Endodermal cell (in vitro differentiated cells): Measurements from ENCODE around the gene DLX1. TPM values are rescaled to one million over a fixed set of nuclear protein-coding genes. Genes with fewer than 3 reads are reported as not detected.
A peak's percentile ranks its signal among the peaks of the same experiment; 100 is the strongest.

ENCODE experiments used
- DNase-seq: peaks from one replicate; pipeline ENCODE4 v3.0.0-alpha.2; 2017
- H3K27ac ChIP-seq: 2 replicates; pipeline ENCODE4 v1.5.1; 2013; ENCODE audit warnings: mild to moderate bottlenecking, low read depth, low read length, moderate library complexity
- H3K27me3 ChIP-seq: 2 replicates; pipeline ENCODE4 v1.6.1; 2013; ENCODE audit warnings: mild to moderate bottlenecking, low read length, moderate library complexity; ENCODE audit not compliant: insufficient read depth, control insufficient read depth, poor library complexity, severe bottlenecking
- H3K36me3 ChIP-seq: 2 replicates; pipeline ENCODE4 v1.7.0; 2013; ENCODE audit warnings: mild to moderate bottlenecking, low read length, moderate library complexity; ENCODE audit not compliant: control insufficient read depth, insufficient read depth
- H3K4me1 ChIP-seq: one replicate; pipeline ENCODE4 v1.7.0; 2013; ENCODE audit warnings: low read length; ENCODE audit not compliant: control insufficient read depth, insufficient read depth
- H3K4me3 ChIP-seq: 2 replicates; pipeline ENCODE4 v1.5.1; 2013; ENCODE audit warnings: mild to moderate bottlenecking, low read length, moderate library complexity
- H3K9ac ChIP-seq: 2 replicates; pipeline ENCODE4 v1.6.1; 2013; ENCODE audit warnings: mild to moderate bottlenecking, low read length, moderate library complexity; ENCODE audit not compliant: poor library complexity, severe bottlenecking; ENCODE audit errors: extremely low read depth
- H3K9me3 ChIP-seq: 2 replicates; pipeline ENCODE4 v1.6.1; 2013; ENCODE audit warnings: mild to moderate bottlenecking, low read length, moderate library complexity; ENCODE audit not compliant: control insufficient read depth
- H3K27ac Mint-ChIP-seq: 2 replicates; pipeline ENCODE4 v1.8.0; 2020; ENCODE audit warnings: mixed read lengths
- H3K27me3 Mint-ChIP-seq: 2 replicates; pipeline ENCODE4 v1.8.0; 2021; ENCODE audit warnings: mild to moderate bottlenecking, mixed read lengths; ENCODE audit not compliant: insufficient read depth
- H3K36me3 Mint-ChIP-seq: 2 replicates; pipeline ENCODE4 v1.8.0; 2020; ENCODE audit warnings: low read depth, mixed read lengths
- H3K4me1 Mint-ChIP-seq: 2 replicates; pipeline ENCODE4 v1.8.0; 2020; ENCODE audit warnings: mixed read lengths
- H3K4me3 Mint-ChIP-seq: 2 replicates; pipeline ENCODE4 v1.8.0; 2020; ENCODE audit warnings: mild to moderate bottlenecking, moderate library complexity, mixed read lengths
- H3K9me3 Mint-ChIP-seq: 2 replicates; pipeline ENCODE4 v1.8.0; 2020; ENCODE audit warnings: mild to moderate bottlenecking, mixed read lengths
- CTCF ChIP-seq: fragments of 200-600 bp; sonication (generic); conservative IDR thresholded peaks from 2 replicates; pipeline ENCODE4 v1.5.0; 2021; ENCODE audit warnings: antibody characterized with exemption, mild to moderate bottlenecking
- WGBS, 2 experiments: methylation state at CpG; one replicate each; pipeline versions ENCODE4 v1.1.5 to v1.1.7; 2013; ENCODE audit warnings: missing lambda C conversion rate in 2 of 2, mixed read lengths in 1 of 2; ENCODE audit not compliant: insufficient coverage in 1 of 2, insufficient read length in 1 of 2; 5-methylcytosine and 5-hydroxymethylcytosine counted together
- total RNA-seq, 2 donors: library from RNA; stranded (reverse); fragmentation: NEBNext Ultra II Directional in 1 of 2; extraction: Animal tissue kit (Norgen Biotek cat#: 25700) in 1 of 2; gene quantifications; 2 replicates in 1 of 2; 3 replicates in 1 of 2; pipeline ENCODE4 v1.2.1, GENCODE V29; 2021

The DLX1 gene
- total RNA-seq, 2 donors from 2014 or later = not detected

- no peak for TF ChIP-seq CTCF
- 80 to 100% methylated on average over 1 to 2 of the region's 2 CpGs for whole genome bisulfite sequencing, 2 experiments
- Histone ChIP-seq H3K9me3 (no peaks in the 10 kb centered on the region), H3K9ac (no peak overlapping the region), H3K4me3 (no peak overlapping the region), H3K36me3 (no peaks in the 10 kb centered on the region), H3K27me3 (no peaks in the 10 kb centered on the region), H3K27ac (no peak overlapping the region), H3K4me1 (no peaks in the 10 kb centered on the region)
- DNase-seq = no peak
- Mint-ChIP-seq H3K36me3 (no peaks in the 10 kb centered on the region), H3K27me3 (no peaks in the 10 kb centered on the region), H3K4me1 (peaks cover 2% of the 10 kb centered on the region), H3K9me3 (no peaks in the 10 kb centered on the region), H3K4me3 (no peak overlapping the region), H3K27ac (no peak overlapping the region)
Measured at GRCh38 chr2:172049567-172050120, 35.7 kb upstream of the DLX1 start.

GRCh38 chr2:172050479-172051125, 34.7 kb upstream of the DLX1 start:
- no peak for TF ChIP-seq CTCF
- H3K27me3 ChIP-seq = no peaks in the 10 kb centered on the region
- H3K9ac ChIP-seq = no peak overlapping the region
- H3K4me3 ChIP-seq = no peak overlapping the region
- no peaks in the 10 kb centered on the region for H3K36me3 ChIP-seq
- H3K4me1 Mint-ChIP-seq = peaks cover 2% of the 10 kb centered on the region
- 100% methylated on average over 1 of the region's 1 CpG; no CpG with 5 or more reads in 1 of the 2 experiments for WGBS, 2 experiments
- H3K9me3 ChIP-seq = no peaks in the 10 kb centered on the region
- no peak for DNase-seq
- no peak overlapping the region for H3K4me3 Mint-ChIP-seq
- H3K36me3 Mint-ChIP-seq = no peaks in the 10 kb centered on the region
- H3K27ac Mint-ChIP-seq = no peak overlapping the region
- H3K4me1 ChIP-seq = no peaks in the 10 kb centered on the region
- no peak overlapping the region for H3K27ac ChIP-seq
- no peaks in the 10 kb centered on the region for H3K27me3 Mint-ChIP-seq
- H3K9me3 Mint-ChIP-seq = no peaks in the 10 kb centered on the region

GRCh38 chr2:172052000-172052983, 33.0 kb upstream of the DLX1 start:
- H3K27me3 ChIP-seq = no peaks in the 10 kb centered on the region
- Mint-ChIP-seq H3K4me3 (no peak overlapping the region), H3K9me3 (no peaks in the 10 kb centered on the region)

More at GRCh38 chr2:172052000-172052983, 33.0 kb upstream of the DLX1 start:
- H3K4me1 ChIP-seq = no peaks in the 10 kb centered on the region
- TF ChIP-seq CTCF = no peak
- no peaks in the 10 kb centered on the region for H3K9me3 ChIP-seq
- no peaks in the 10 kb centered on the region for H3K27me3 Mint-ChIP-seq
- H3K4me1 Mint-ChIP-seq = peaks cover 1% of the 10 kb centered on the region
- no peak overlapping the region for H3K4me3 ChIP-seq
- no peak for DNase-seq
- H3K27ac ChIP-seq = peak overlapping the region; percentile 52
- H3K27ac Mint-ChIP-seq = no peak overlapping the region
- no peaks in the 10 kb centered on the region for H3K36me3 ChIP-seq
- 75 to 83% methylated on average over 2 to 3 of the region's 4 CpGs for WGBS, 2 experiments
- H3K9ac ChIP-seq = no peak overlapping the region
- no peaks in the 10 kb centered on the region for H3K36me3 Mint-ChIP-seq
